ENCODE results near the gene MAN1A2.
"Not testable (repeated sequence)": the region's sequence is repeated elsewhere in the genome, so short reads cannot be mapped to it uniquely, and the experiment has no call there.

MAN1A2 gene

GRCh38 chr1:117558451-117558850, 191.2 kb downstream of the MAN1A2 start:
- not testable (repeated sequence) for DNase-seq (ENCODE audit: low read depth in 2 of 2)

DNA sequence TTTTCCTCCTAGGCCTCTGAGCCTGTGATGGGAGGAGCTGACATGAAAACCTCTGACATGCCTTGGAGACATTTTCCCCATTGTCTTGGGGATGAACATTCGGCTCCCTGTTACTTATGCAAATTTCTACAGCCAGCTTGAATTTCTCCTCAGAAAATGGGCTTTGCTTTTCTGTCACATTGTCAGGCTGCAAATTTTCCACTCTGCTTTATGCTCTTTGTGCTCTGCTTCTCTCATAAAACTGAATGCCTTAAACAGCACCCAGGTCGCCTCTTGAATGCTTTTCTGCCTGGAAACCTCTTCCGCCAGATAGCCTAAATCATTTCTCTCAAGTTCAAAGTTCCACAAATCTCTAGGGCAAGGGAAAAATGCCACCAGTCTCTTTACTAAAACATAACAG, 191.9 kb downstream of the MAN1A2 start:
- DNase-seq (ENCODE audit: low read depth in 2 of 2), result no peak

- DNase-seq (ENCODE audit: low read depth in 2 of 2), result no peak
Measured at GRCh38 chr1:117559985-117560384, 192.7 kb downstream of the MAN1A2 start.

GRCh38 chr1:117561071-117561470, 193.8 kb downstream of the MAN1A2 start:
- DNase-seq (ENCODE audit: low read depth in 2 of 2), result no peak

GRCh38 chr1:117561551-117561950, 194.3 kb downstream of the MAN1A2 start:
- DNase-seq (ENCODE audit: low read depth in 2 of 2), result no peak

DNA sequence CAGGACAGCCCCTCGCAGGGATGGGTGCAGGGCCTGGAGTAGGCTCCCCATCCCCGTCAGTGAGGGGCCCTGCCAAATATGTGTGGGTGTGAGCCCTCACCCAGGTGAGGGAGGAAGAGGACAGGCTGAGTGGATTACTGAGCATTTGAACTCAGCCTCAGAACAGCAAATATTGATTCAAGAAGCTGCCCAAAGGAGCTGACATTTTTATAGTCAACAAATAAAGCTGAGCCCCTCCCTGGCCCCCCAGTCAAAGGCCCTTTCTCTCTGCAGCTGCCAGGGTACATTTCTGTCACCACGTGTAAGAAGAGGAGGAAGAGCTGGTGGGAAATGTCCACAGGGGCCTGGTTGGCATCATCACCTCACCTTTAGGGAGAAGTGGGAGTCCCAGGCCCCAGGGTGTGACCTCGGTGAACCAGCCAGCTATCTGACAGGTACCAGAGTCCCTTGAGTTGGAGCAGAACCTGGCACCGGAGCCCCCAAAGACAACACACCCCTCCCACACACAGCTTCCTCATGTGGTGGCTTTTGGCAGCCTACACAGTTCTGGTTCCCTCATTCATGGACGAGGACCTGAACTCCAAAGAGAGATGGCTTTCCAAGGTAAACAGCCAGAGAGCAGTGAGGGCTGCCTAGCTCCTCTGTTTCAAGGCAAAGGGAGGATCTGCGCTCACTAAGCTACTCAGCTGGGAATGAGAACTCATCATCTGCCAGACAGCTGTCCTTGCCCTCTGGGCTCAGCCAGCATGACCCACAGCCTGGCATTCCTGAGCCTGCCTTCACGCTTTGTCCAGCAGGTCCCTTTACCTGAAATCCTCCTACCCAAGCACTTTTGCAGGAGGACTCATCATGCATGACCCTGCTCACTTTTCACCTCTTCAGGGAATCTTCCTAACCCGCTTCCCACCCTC, 195.6 kb downstream of the MAN1A2 start:
- no peak for DNase-seq (ENCODE audit: low read depth in 2 of 2)

- DNase-seq (ENCODE audit: low read depth in 2 of 2), result no peak
Measured at GRCh38 chr1:117563492-117563875, 196.2 kb downstream of the MAN1A2 start.

DNA sequence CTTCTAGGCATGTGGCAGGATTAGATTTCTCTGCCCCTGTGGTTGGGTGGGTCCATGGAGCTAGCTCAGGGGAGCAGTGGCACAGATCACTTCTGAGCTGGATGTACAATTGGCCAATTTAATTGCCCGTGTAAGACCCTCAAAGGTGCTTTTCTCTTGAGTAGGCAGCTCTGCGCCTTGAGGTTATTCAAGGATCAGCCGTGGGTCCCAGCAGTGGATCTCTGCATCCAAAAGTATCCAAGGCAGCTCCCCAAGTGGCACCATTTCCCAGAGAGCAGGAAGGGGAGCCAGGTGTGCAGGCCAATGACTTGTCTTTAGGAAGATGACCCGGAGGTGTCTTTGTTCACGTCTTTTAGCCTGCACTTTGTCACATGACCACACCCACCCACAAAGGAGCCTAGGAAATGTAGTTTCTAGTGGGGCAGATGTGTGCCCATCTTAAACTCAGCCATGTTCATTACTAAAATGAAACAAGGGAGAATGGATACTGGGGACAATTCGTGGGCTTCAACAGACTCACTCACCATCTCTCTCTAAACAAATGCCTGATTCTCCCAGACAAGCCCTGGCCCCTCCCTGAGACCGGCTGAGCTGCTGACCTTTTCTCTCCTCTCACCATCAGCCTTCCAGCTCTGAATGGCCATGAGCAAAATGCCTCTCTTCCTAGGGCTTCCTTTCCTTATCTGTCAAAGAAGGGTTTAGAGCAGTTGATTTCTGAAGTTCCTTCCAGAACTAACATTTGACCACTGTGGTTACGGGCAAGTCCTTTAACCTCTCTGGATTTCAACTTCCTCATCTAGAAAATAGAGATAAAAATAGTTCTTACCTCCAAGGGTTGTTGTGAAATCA, 197.2 kb downstream of the MAN1A2 start:
- no peak for DNase-seq (ENCODE audit: low read depth in 2 of 2)

DNA sequence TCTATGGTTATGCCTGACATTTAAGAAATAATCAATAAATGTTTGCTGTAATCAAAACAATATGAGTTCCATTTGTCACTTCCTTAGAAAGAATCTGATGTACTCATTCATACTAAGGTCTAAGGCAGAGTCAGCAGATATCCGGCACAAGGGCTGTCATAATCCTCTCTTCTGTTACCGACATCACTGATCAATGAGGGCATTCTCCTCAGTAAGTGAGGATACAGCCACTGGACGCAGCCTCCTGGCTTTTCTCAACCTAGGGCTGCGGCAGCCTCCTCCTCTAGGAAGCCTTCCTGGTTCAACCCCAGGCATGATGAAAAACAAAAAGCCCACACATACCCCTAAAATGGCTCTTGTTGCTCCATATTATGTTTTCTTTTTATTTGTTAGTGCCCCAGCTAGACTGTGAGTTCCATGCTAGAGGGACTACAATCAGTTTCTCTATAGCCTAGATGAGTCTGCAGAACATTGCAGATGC, 197.9 kb downstream of the MAN1A2 start:
- no peak for DNase-seq (ENCODE audit: low read depth in 2 of 2)

DNA sequence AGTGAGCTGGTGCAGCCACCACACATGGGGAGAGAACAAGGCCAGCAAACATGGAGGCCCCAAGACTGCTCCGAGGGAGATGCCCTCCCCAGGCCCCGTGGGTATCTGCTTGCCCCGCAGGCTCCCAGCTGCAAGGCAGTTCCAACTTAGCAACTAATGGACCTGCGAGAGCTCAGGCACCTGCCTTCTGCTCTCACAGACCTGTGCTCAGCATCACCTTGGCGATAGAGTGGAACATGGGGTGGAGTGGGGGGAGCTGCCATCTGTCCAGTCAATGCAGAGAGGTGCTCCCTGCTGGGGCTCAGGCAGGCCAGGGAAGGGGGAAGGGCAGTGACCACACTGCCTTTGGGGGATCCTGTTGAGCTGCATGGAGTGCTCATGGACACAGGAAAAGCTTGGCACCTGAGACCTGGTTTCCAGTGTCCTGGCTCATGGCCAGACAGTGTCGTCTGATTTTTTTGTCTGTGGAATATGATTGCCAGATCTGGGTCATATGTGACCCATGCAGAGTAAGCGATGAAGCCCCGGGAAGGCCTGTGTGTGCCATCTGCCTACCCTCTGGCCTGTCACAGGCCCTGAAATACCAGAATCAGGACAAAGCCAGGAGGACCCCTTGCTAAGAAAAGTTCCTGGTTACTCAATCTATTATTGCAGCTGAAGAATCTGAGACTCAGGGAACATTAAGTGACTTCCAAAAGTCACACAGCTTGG, 198.7 kb downstream of the MAN1A2 start:
- no peak for DNase-seq (ENCODE audit: low read depth in 2 of 2)

DNA sequence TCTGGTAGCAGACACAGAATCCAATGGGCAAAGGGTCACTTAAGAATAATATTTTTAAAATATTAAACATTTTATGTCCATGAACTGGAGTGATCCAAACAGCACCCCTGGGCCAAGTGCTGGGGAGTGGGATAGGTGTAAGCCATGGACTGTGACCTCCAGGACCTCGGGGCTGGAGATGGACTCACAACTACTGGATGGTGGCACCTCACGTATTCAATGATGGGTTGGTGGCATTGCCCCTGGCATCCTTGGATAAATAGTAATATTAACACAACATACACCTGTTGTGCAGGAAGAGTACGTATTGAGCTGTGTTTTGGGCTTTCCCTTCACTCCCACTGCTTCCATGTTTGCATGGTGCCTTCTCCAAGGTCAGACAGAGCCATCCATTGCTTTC, 199.3 kb downstream of the MAN1A2 start:
- DNase-seq (ENCODE audit: low read depth in 2 of 2), result no peak

DNA sequence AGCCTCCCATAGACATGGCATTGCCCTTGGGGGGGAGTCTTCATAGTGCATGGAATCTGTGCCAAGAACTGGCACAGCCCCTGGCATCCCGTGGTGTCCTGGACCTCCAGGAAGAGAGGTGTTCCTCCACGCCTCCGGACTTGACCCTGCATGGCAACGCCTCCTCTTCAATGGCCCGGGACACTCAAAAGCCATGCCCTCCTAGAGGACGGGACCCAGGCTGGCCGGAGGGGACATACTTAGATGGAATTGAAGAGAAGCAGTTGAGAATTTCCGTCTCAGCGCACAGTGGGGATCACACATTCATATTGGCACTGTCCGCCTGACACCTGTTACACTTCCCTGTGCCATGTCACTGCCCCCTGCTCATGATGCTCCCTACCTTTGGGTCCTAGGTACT, 200.2 kb downstream of the MAN1A2 start:
- DNase-seq (ENCODE audit: low read depth in 2 of 2), result no peak

GRCh38 chr1:117567976-117568375, 200.7 kb downstream of the MAN1A2 start:
- DNase-seq (ENCODE audit: low read depth in 2 of 2), result no peak

GRCh38 chr1:117568999-117569398, 201.8 kb downstream of the MAN1A2 start:
- no peak for DNase-seq (ENCODE audit: low read depth in 2 of 2)

- no peak for DNase-seq (ENCODE audit: low read depth in 2 of 2)
Measured at GRCh38 chr1:117569856-117570255, 202.6 kb downstream of the MAN1A2 start.

DNA sequence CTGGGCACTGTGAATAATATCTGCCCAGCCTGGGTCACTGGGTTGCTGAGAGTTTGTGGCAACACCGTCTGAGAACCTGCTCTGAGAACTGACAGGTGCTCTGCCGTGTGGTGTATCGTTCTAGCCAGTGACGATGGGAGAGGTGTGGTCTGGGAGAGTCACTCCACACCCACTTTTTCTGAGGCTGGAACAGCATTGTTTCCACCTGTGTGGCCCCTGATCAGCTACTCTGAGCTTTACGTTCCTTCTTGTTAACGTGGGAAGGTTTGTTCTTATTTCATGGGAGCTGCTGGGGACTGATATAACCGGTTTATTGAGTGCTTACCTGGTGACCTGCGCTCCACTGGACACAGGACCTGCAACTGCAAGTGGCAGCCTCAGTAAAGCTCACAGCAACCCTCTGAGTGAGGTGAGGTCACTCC, 203.8 kb downstream of the MAN1A2 start:
- no peak for DNase-seq (ENCODE audit: low read depth in 2 of 2)

GRCh38 chr1:117571496-117571895, 204.2 kb downstream of the MAN1A2 start:
- DNase-seq (ENCODE audit: low read depth in 2 of 2), result no peak

- DNase-seq (ENCODE audit: low read depth in 2 of 2), result no peak
Measured at GRCh38 chr1:117572546-117572945, 205.3 kb downstream of the MAN1A2 start.

DNA sequence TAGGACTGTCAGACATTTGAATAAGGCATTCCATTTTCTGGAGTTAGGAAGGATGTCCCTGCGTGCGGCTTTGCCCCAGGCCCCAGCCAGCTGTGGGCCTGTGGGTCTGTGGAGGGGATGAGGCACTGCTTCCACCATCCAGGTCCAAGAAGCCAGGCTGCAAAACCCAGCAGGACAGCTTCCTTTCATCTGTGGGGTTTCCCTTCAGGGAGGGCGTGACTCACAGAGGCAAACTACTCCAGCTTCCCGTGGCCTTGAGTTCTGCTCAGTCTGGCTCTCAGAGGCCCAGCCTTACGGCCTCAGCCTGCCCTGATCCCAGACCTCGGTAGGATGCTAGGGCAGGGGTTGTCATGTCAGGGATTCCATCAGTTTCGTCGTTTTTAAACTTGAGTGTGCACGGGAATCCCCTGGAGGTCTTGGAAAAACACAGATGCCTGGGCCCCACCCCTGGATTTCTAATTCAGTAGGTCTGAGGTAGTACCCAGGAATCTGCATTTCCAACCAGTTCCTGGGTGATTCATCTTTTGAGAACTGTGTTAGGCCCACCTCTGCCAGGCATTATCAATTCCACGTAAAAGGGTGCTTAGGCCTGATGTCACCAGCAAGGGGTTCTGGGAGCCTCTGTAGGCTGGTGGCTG, 206.3 kb downstream of the MAN1A2 start:
- DNase-seq (ENCODE audit: low read depth in 2 of 2), result no peak

DNA sequence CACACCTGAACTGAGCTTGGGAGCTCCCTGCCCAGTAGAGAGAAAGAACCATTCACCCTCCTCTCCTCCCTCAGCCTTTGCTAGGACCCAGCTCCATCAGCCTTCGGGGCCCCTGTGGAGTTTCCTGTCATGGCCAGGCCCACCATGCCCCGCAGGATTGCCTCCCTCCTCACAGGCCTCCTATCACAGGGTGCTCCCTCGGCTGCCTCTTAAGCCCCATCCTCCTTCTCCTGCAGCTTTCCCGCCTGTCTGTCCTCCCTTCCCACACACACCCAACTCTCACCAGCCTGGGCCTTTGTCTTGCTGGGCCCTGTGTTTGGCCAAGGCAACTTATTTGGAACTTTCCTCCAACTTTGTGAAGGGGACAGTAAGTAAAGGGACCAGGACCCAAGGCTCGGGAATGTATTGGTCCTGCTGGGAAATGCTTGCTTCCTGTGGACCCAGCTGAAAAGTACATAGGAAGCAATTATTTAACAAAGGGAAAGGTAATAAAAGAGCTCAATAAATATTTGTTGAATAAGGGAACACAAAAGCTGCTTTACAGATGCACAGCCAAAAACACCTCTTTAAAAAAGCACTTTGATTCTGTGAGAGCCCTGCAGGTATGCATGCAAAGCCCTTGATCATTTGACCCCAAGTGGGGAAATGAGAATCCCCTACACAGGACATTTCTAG, 207.0 kb downstream of the MAN1A2 start:
- DNase-seq (ENCODE audit: low read depth in 2 of 2), result no peak

All from stimulated activated CD8-positive, alpha-beta memory T cell treated with anti-CD3 and anti-CD28 coated beads, Interleukin-2, amount 100 ng/mL, for 48 hours (primary cell).